NCI-H1417 (cell line): ENCODE data around the gene ZC3H7A.
A peak's percentile ranks its signal among the peaks of the same experiment; 100 is the strongest.

Experiments
- DNase-seq, 3 experiments: peaks; one replicate each; lab custom pipeline; 2025; lab: John Stamatoyannopoulos, UW

Gene ZC3H7A

DNA sequence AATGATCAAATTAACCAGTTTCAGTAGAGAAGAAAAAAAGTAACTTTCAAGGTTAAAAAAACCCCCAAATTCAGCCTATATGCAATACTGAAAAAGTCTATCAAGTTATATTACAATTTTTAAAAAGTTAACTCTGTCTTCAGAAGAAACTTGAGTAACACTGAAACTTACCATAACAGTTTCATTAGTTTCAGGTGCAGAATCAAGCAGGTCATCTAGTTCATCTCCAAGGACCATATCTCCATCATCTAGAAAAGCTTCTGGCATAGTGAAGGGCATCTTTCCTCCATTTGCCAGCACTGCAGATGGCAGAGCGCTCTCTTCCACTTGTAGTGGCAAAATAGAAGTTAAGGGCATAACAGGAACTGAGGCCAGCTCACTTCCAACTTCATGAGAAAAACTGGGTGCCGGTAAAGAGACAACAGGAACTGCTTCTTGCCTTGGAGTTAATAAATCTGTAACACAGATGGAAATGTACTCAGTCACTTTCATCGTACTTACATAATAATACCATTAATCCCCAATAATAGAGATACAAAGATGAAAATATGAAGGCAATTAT is 22.9 kb downstream of the ZC3H7A start:
- DNase-seq = no peak

- no peak for DNase-seq
Observed at GRCh38 chr16:11768849-11769248, 28.2 kb downstream of the ZC3H7A start.

DNA sequence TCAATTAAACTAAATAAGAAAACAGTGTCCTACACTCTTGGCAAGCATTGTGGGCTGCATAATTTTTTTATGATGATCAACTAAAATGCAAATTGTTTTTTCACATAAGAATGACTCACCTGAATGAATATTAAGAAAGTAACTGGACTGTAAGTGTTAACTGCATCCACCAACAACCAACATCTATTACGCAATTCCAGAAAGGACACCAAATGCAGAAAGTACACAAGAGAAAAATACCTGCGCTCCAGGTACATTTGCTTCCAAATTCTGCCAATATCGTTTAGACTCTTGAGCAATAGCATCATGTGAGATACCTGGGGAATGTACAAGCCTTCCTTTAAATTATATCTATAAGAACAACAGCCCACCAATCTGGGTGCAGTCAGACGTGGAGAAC is 34.6 kb downstream of the ZC3H7A start:
- DNase-seq = no peak

DNA sequence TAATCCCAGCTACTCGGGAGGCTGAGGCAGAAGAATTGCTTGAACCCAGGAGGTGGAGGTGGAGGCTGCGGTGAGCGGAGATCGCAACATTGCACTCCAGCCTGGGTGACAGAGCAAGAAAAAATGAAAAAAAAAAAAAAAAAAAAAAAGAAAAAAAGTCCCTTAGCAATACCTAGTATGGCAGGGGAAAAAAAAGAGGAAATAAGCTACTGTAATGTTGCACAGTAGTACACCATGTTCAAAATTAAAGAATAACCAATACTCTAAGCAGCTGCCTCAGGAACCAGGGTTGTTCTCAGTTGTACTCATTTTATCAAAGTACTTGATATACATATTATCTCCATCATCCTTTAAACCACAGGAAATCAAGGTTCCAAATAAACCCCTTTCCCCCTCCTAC is 37.1 kb downstream of the ZC3H7A start:
- DNase-seq = no peak

DNA sequence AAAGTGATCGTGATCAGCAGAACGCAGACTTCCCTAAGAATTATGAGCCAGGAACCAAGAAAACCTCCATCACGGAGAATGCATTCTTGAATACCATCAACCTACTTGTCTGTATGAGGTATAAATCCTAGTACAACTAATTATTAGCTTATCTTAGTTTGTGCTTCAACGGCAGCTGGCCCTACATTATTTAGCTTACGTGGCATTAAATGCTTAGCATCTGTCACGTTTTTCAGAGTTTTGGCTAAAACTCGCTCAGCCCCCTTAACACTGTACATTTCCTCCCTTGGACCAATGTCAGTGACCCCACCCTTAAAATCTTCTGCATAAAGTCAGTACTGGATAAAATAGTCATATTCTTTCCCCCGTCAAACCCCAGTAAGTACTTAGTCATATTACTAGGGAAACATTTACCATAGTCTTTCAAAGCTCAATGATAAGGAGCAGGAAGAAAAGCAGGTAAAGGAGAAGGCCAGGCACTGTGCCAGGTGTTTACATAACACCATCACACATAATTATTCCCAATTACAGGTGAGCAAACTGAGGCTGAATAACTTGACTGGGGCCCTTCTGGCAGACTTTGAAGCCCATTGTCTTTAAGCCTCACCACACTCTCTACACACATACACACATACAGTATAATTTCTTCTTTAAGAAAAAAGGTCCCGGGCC is 37.8 kb downstream of the ZC3H7A start:
- no peak for DNase-seq

DNA sequence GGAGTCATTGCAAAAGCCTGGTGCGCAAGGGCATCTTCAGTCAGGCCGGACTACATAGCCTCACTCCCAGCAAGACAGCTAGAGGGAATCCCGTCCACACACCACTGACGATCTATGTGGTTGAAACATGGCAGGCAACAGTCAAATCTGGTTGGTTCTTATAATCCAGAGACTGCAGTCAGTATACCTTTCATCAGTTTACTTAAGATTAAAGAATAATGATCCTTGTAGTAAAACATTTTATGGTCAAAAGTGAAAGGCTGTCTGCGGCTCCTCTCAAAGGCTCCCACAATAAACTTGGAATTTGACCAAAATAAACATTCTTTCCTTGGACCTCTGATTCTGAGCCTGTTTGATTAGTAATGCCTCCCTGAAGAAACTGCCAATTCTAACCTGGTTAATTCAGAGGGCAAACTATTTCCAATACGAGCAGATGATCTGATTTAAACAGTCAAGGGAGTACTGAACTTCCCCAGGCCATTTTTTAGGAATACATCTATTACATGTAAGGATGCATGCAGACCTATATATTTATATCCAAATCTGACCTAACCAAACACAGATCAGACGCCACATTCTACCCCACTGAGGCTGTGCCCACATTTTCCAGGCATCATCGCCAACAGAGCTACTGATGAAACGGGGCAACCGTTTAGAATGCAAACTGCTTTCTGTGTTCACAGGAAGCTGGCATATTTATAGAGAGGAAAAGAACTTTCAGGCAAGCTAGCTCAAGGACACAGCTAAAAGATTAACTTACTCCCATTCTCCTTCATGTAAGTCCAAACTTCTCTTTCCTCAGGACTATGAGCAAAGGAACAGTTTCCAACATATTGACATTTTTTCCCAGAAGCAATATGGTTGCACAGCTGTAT is 39.1 kb downstream of the ZC3H7A start:
- DNase-seq = no peak

DNA sequence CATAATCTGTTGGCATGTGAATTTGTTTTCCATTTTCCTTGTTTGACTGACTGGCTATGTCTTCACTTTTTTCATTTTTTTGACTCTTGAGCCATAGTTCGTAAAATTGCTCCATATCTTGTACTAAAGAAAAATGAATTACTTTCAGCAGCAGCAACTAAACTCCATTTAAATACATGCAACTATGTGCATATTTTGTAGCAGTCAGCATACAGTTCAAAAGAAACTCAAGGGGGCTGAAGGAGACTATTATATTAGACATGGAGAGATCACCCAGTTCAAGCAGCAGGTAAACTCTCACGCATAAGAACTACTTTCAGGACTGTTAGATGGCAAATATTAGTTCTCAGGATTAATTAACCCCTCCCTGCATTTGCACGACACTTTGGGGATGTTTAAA is 40.8 kb downstream of the ZC3H7A start:
- DNase-seq = no peak

- DNase-seq = no peak
Observed at GRCh38 chr16:11755022-11755760, 41.9 kb downstream of the ZC3H7A start.

DNA sequence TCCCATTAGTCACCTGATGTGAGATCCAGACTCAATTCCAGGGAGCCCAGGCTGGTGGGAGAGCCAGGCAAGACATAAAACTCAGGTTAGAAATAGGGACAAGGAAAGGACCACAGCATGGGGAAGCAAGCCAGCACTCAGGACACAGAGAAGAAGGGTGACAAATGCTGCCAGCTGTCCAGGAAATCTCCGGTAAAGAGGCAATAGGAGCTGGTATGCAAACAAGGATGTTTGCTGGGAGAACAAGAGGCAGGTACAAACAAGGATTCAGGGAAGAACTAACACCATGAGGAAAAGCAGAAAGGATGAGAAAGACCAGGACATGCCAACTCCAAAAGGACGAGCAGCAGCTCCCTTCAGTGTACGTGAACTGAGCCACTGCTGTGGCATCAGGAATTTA is 44.2 kb downstream of the ZC3H7A start:
- no peak for DNase-seq

GRCh38 chr16:11750056-11750455 is 47.0 kb downstream of the ZC3H7A start:
- DNase-seq = no peak

- no peak for DNase-seq
Observed at GRCh38 chr16:11748404-11749254, 48.4 kb downstream of the ZC3H7A start.

DNA sequence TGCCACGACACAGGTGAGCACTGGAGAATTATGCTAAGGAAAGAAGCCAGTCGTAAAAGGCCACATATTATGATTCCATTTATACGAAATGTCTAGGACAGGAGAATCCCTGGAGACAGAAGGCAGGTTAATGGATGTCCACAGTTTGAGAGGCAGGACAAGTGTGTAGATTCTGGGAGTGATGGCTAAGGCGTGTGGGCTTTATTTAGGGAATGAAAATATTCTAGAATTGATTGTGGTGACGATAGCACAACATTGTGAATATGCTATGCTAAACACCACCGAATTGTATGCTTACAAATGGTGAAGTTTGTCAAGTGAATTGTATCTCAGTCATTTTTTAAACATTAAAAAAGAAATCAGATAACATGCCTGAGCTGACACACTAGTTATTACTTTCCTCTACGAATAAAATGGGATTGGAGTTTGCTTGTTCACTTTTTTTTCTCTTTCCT is 49.1 kb downstream of the ZC3H7A start:
- DNase-seq = no peak

GRCh38 chr16:11744075-11744470 is 53.0 kb downstream of the ZC3H7A start:
- DNase-seq = no peak

GRCh38 chr16:11743308-11744074 is 53.6 kb downstream of the ZC3H7A start:
- DNase-seq = no peak

- peak; percentile 97 to 99 (median 98) for DNase-seq
Observed at GRCh38 chr16:11742536-11743307, 54.3 kb downstream of the ZC3H7A start, which contains the start of gene TXNDC11. Gene TXNDC11, minus strand, starts transcription at chr16:11742857. Its CDS starts 127 bp downstream, at chr16:11742730.

GRCh38 chr16:11742093-11742535 is 54.9 kb downstream of the ZC3H7A start:
- peak in 1 of 3 experiments; percentile 73 for DNase-seq

- DNase-seq = no peak
Observed at GRCh38 chr16:11740567-11740966, 56.5 kb downstream of the ZC3H7A start.

- no peak for DNase-seq
Observed at GRCh38 chr16:11738742-11739544, 58.1 kb downstream of the ZC3H7A start.

GRCh38 chr16:11737713-11738112 is 59.3 kb downstream of the ZC3H7A start:
- no peak for DNase-seq
